Suprapubic skin (tissue), 4 donors: ENCODE measurements around the gene ANKRD17. TPM values are rescaled to one million over a fixed set of nuclear protein-coding genes. Genes with fewer than 3 reads are reported as not detected.

Source experiments
- DNase-seq, 2 donors: peaks; one replicate each; pipeline ENCODE4 v3.0.0-alpha.2; 2019; ENCODE audit warnings: low spot score in 2 of 2
- H3K27ac ChIP-seq: fragments of 200-600 bp; sonication (generic); one replicate; pipeline ENCODE4 v1.5.1; 2019
- H3K27me3 ChIP-seq: fragments of 200-600 bp; sonication (generic); one replicate; pipeline ENCODE4 v1.5.1; 2019
- H3K36me3 ChIP-seq: fragments of 200-600 bp; sonication (generic); one replicate; pipeline ENCODE4 v1.5.1; 2019
- H3K4me1 ChIP-seq: fragments of 200-600 bp; sonication (generic); one replicate; pipeline ENCODE4 v1.5.1; 2019
- H3K4me3 ChIP-seq: fragments of 200-600 bp; sonication (generic); one replicate; pipeline ENCODE4 v1.5.1; 2019; ENCODE audit warnings: mild to moderate bottlenecking
- H3K9me3 ChIP-seq: fragments of 200-600 bp; sonication (generic); one replicate; pipeline ENCODE4 v1.5.1; 2019
- EP300 ChIP-seq: sonication (generic); formaldehyde crosslinking; IDR thresholded peaks from one replicate; pipeline ENCODE4 v1.6.1; 2017; ENCODE audit warnings: antibody characterized with exemption
- POLR2A ChIP-seq, 2 donors: fragments of 450-650 bp; IDR thresholded peaks; one replicate each; pipeline ENCODE4 v1.6.1; 2017; ENCODE audit warnings: antibody characterized with exemption in 2 of 2, mild to moderate bottlenecking in 2 of 2, moderate library complexity in 2 of 2
- POLR2AphosphoS5 ChIP-seq, 3 donors: sonication (generic); formaldehyde crosslinking; IDR thresholded peaks; one replicate each; pipeline ENCODE4 v1.6.1; 2017; ENCODE audit warnings: antibody characterized with exemption in 3 of 3
- WGBS: methylation state at CpG from one replicate; pipeline ENCODE4 v1.1.5; 2018; 5-methylcytosine and 5-hydroxymethylcytosine counted together
- total RNA-seq, 4 donors: library from RNA; depleted of rRNA; stranded (reverse); fragments of >200 nt; gene quantifications; one replicate each; pipeline ENCODE4 v1.1.0, GENCODE V29; 2016
- TF ChIP-seq, protein P1 (sequence below), 2 donors: fragments of 200-600 bp in 1 of 2; fragments of 450-650 bp in 1 of 2; sonication (generic) in 1 of 2; IDR thresholded peaks; one replicate each; pipeline ENCODE4 v1.5.1; 2016 to 2019; ENCODE audit warnings: antibody characterized with exemption in 2 of 2, mild to moderate bottlenecking in 1 of 2, moderate library complexity in 1 of 2

The ANKRD17 gene
- total RNA-seq, 4 donors from 2014 or later = 68.2 to 80.2 (median 71.1) TPM

- no peak for TF ChIP-seq EP300
- TF ChIP-seq, protein P1, sequence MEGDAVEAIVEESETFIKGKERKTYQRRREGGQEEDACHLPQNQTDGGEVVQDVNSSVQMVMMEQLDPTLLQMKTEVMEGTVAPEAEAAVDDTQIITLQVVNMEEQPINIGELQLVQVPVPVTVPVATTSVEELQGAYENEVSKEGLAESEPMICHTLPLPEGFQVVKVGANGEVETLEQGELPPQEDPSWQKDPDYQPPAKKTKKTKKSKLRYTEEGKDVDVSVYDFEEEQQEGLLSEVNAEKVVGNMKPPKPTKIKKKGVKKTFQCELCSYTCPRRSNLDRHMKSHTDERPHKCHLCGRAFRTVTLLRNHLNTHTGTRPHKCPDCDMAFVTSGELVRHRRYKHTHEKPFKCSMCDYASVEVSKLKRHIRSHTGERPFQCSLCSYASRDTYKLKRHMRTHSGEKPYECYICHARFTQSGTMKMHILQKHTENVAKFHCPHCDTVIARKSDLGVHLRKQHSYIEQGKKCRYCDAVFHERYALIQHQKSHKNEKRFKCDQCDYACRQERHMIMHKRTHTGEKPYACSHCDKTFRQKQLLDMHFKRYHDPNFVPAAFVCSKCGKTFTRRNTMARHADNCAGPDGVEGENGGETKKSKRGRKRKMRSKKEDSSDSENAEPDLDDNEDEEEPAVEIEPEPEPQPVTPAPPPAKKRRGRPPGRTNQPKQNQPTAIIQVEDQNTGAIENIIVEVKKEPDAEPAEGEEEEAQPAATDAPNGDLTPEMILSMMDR (IDR thresholded peaks at IDR 0.05) = no peak
- TF ChIP-seq POLR2AphosphoS5 (IDR thresholded peaks at IDR 0.05) = no peak
- no peak for TF ChIP-seq POLR2A (IDR thresholded peaks at IDR 0.05)
- Histone ChIP-seq H3K4me3 (no peak overlapping the region), H3K9me3 (no peaks in the 10 kb centered on the region), H3K36me3 (no peaks in the 10 kb centered on the region), H3K27me3 (no peaks in the 10 kb centered on the region), H3K4me1 (no peaks in the 10 kb centered on the region), H3K27ac (no peak overlapping the region)
- DNase-seq = no peak
Measured at GRCh38 chr4:73185903-73186302, 72.7 kb downstream of the ANKRD17 start.

DNA sequence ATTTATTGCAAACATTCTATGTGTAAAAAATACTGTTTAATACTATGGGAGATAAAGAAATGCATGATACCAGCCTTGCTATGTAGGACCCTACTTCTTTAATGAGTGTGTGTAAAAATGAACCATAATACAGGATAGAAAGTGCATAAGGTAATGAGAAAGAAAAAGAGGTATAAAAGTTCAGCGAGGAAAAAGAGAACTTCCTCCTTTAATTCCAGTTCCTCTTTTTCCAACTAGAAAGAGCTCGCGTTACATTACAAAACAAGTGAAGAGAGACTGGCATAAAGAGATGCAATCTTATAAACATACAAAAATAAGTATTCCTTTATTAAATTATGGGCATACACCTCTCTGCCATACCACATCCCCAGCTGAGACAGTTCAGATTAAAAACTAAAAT lies 77.4 kb downstream of the ANKRD17 start:
- Histone ChIP-seq H3K4me1 (no peaks in the 10 kb centered on the region), H3K27me3 (no peaks in the 10 kb centered on the region), H3K36me3 (peaks cover 3% of the 10 kb centered on the region), H3K27ac (no peak overlapping the region), H3K4me3 (no peak overlapping the region), H3K9me3 (no peaks in the 10 kb centered on the region)
- DNase-seq = no peak
- 86% methylated on average over 3 of the region's 3 CpGs for WGBS
- TF ChIP-seq, protein P1 (IDR thresholded peaks at IDR 0.05) = no peak
- TF ChIP-seq EP300 (no peak), POLR2AphosphoS5 (IDR thresholded peaks at IDR 0.05) (no peak), POLR2A (IDR thresholded peaks at IDR 0.05) (no peak)

DNA sequence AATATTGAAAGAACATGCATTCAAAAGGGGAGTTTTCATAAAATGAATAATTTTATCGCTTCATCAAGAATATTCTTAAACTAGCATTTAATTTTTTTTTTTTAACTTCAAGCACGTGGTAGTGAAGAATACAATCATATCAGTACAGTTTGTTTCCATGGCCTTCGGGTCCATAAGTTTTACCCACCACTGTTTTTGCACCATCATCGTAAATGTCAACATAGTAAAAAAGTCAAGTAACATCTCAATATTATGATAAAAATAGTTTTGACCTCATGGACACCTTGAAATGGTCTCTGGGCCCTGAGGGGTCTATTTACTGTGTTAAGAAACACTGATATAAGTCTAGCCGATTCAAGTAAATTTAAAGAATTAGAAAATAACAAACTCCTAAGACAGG lies 80.2 kb downstream of the ANKRD17 start:
- WGBS = 89% methylated on average over 5 of the region's 5 CpGs
- Histone ChIP-seq H3K27ac (no peak overlapping the region), H3K9me3 (peaks cover 3% of the 10 kb centered on the region), H3K4me1 (no peaks in the 10 kb centered on the region), H3K27me3 (no peaks in the 10 kb centered on the region), H3K4me3 (no peak overlapping the region), H3K36me3 (peaks cover 20% of the 10 kb centered on the region)
- DNase-seq = no peak
- TF ChIP-seq POLR2A (IDR thresholded peaks at IDR 0.05) (no peak), EP300 (no peak), POLR2AphosphoS5 (IDR thresholded peaks at IDR 0.05) (no peak)
- TF ChIP-seq, protein P1 (IDR thresholded peaks at IDR 0.05) = no peak

GRCh38 chr4:73172161-73172560 lies 86.4 kb downstream of the ANKRD17 start:
- WGBS = 93% methylated on average over 2 of the region's 2 CpGs
- no peak for TF ChIP-seq EP300
- TF ChIP-seq POLR2AphosphoS5 (IDR thresholded peaks at IDR 0.05) = no peak
- no peaks in the 10 kb centered on the region for H3K4me1 ChIP-seq
- no peak for DNase-seq
- H3K27ac ChIP-seq = no peak overlapping the region
- H3K36me3 ChIP-seq = peaks cover 70% of the 10 kb centered on the region
- no peak overlapping the region for H3K4me3 ChIP-seq
- H3K9me3 ChIP-seq = peaks cover 3% of the 10 kb centered on the region
- H3K27me3 ChIP-seq = no peaks in the 10 kb centered on the region

DNA sequence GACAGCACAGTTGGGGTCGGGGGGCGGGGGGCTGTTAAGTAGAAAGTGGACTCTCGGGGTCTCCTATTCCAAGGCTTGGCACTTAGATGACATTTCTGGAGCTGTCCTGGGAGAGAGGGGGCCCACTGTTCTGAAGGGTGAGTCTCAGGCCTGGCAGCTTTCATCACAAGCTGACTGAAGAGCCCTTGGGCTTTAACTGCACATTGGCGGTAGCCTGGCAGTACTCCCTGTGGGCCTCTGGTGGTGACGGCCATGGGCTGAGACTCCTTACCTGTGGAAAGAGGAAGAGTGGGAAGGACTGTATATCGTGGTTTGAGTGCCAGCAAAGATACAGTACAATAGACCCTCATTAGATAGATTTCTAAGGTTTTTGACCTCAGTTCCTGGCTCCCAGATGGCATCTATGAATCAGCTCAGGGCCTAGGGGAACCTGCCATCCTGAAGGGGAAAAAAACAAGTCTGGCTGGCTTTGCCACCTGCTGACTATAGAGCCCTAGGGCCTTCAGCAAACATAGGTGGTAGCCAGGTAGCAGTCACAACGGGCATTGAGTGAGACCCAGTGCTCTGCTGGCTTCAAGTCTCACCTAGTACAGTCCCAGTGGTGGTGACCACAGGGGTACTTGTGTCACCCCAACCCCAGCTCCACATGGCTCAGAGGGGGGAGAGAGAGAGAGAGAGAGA lies 87.9 kb downstream of the ANKRD17 start:
- no peak for DNase-seq
- peaks cover 77% of the 10 kb centered on the region for H3K36me3 ChIP-seq

More for the DNA sequence above, 87.9 kb downstream of the ANKRD17 start:
- Histone ChIP-seq H3K27ac (no peak overlapping the region), H3K4me3 (no peak overlapping the region), H3K4me1 (no peaks in the 10 kb centered on the region), H3K9me3 (peaks cover 3% of the 10 kb centered on the region), H3K27me3 (no peaks in the 10 kb centered on the region)
- WGBS = 80% methylated on average over 7 of the region's 7 CpGs
- TF ChIP-seq POLR2AphosphoS5 (IDR thresholded peaks at IDR 0.05) = no peak
- TF ChIP-seq, protein P1 (IDR thresholded peaks at IDR 0.05) = no peak
- TF ChIP-seq EP300 = no peak
- no peak for TF ChIP-seq POLR2A (IDR thresholded peaks at IDR 0.05)
